C4-2B (cell line): ENCODE measurements around the gene RIN3.

ENCODE experiments used
- CTCF ChIP-seq: fragments of 450-650 bp; conservative IDR thresholded peaks from 2 replicates; pipeline ENCODE4 v1.5.1; 2017; ENCODE audit warnings: mild to moderate bottlenecking
- ZFX ChIP-seq: fragments of 450-650 bp; IDR thresholded peaks from 2 replicates; pipeline ENCODE4 v1.6.1; 2017

- TF ChIP-seq CTCF, result no peak
- TF ChIP-seq ZFX, result no peak
Observed at GRCh38 chr14:92688434-92689375, 175.1 kb downstream of the RIN3 start.
